Activated CD4-positive, CD25-positive, alpha-beta regulatory T cell treated with anti-CD3 and anti-CD28 coated beads, Interleukin-2, amount 50 U/mL, for 24 hours (primary cell): ENCODE measurements around the gene DIP2C.
A peak's percentile ranks its signal among the peaks of the same experiment; 100 is the strongest.
"Not testable (repeated sequence)": the region's sequence is repeated elsewhere in the genome, so short reads cannot be mapped to it uniquely, and the experiment has no call there.

ENCODE experiments used
- ATAC-seq, 2 donors: fragments of 150-1000 bp; cut with Tn5 transposase; one replicate each; pipeline ENCODE4 v1.10.0; 2021; ENCODE audit warnings: mild to moderate bottlenecking in 1 of 2, moderate library complexity in 1 of 2

DIP2C gene

GRCh38 chr10:474406-474805, 215.1 kb downstream of the DIP2C start:
- no peak for ATAC-seq

GRCh38 chr10:472241-472910, 217.1 kb downstream of the DIP2C start:
- no peak for ATAC-seq

- peak; percentile 13 to 49 for ATAC-seq
Observed at GRCh38 chr10:470339-471003, 219.0 kb downstream of the DIP2C start.

GRCh38 chr10:469947-470338, 219.5 kb downstream of the DIP2C start:
- no peak for ATAC-seq

- ATAC-seq = no peak
Observed at GRCh38 chr10:459743-460142, 229.7 kb downstream of the DIP2C start.

- no peak for ATAC-seq
Observed at GRCh38 chr10:458421-458851, 231.0 kb downstream of the DIP2C start.

- no peak for ATAC-seq
Observed at GRCh38 chr10:456486-456885, 233.0 kb downstream of the DIP2C start.

GRCh38 chr10:454860-455259, 234.6 kb downstream of the DIP2C start:
- no peak for ATAC-seq

- ATAC-seq = no peak
Observed at GRCh38 chr10:453647-454046, 235.8 kb downstream of the DIP2C start.

GRCh38 chr10:452512-453426, 236.7 kb downstream of the DIP2C start:
- ATAC-seq = no peak

GRCh38 chr10:451856-452255, 237.6 kb downstream of the DIP2C start:
- no peak for ATAC-seq

GRCh38 chr10:451021-451471, 238.4 kb downstream of the DIP2C start:
- ATAC-seq = peak; percentile 93 to 97

- ATAC-seq = no peak
Observed at GRCh38 chr10:450463-450862, 239.0 kb downstream of the DIP2C start.

GRCh38 chr10:449331-449730, 240.1 kb downstream of the DIP2C start:
- not testable (repeated sequence) for ATAC-seq

GRCh38 chr10:443459-443858, 246.0 kb downstream of the DIP2C start:
- no peak for ATAC-seq

GRCh38 chr10:442209-442608, 247.3 kb downstream of the DIP2C start:
- no peak for ATAC-seq

- ATAC-seq = no peak
Observed at GRCh38 chr10:441659-442058, 247.8 kb downstream of the DIP2C start.

- ATAC-seq = no peak
Observed at GRCh38 chr10:440127-440526, 249.3 kb downstream of the DIP2C start.

GRCh38 chr10:437698-438490, 251.6 kb downstream of the DIP2C start:
- no peak for ATAC-seq

GRCh38 chr10:436911-437665, 252.4 kb downstream of the DIP2C start:
- ATAC-seq = no peak

- no peak for ATAC-seq
Observed at GRCh38 chr10:436013-436697, 253.3 kb downstream of the DIP2C start.
